Fibroblast of lung (primary cell): ENCODE results near the gene ZDHHC11.

Experiments used
- EZH2 ChIP-seq: IDR thresholded peaks from 2 replicates; pipeline ENCODE4 v1.5.1; 2012; ENCODE audit warnings: low read length, control low read depth, mild to moderate bottlenecking; ENCODE audit errors: missing control alignments
- TF ChIP-seq, protein P1 (sequence below), 2 donors: IDR thresholded peaks in 1 of 2; conservative IDR thresholded peaks in 1 of 2; 1 replicate in 1 of 2; 2 replicates in 1 of 2; pipeline ENCODE4 v1.5.1; 2011 to 2012; ENCODE audit warnings: low read length in 2 of 2, control low read depth in 1 of 2, inconsistent platforms in 1 of 2, low read depth in 1 of 2, mild to moderate bottlenecking in 1 of 2

DNA sequence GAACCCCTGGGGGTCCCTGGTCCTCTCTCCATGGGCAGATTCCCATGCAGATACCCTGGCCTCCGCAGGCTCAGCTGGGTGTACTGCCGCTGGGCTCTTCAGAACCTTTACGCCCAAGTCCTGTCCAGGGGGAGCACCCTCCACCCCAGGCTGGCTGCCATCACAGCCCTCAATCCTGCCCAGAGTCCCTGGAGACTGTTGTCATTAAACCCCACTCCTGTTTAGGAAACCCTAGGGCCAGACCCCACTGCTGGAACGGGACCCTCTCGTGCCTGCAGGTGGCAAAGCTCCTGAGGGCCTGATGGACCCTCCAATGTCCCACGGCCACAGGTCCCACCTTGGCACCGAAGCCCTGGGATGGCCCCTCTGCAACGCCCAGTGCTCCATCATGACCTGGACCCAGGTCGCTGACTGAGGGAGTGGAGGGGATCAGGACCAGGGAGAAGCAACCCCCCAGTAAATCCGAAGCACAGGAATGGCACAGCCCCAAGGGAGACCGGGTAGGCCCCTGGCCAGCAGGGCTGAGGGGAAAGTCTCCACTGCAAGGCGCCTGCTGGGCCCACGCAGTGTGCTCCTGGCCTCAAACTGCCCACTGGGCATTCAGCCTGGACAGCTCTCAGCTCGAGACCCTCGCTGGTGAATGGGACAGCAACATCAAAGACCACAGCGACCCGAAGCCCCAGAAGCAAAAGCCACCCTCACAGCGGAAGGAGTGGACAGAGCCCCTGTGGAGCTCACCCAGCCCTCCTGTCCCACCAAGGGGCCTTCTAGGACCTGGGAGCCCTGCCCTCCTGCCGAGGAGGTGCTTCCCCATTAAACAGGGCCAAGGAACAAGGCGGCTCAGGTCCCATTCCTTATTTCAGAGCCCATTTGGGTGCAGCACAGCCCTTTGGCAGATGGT lies 74.6 kb downstream of the ZDHHC11 start:
- TF ChIP-seq, protein P1, sequence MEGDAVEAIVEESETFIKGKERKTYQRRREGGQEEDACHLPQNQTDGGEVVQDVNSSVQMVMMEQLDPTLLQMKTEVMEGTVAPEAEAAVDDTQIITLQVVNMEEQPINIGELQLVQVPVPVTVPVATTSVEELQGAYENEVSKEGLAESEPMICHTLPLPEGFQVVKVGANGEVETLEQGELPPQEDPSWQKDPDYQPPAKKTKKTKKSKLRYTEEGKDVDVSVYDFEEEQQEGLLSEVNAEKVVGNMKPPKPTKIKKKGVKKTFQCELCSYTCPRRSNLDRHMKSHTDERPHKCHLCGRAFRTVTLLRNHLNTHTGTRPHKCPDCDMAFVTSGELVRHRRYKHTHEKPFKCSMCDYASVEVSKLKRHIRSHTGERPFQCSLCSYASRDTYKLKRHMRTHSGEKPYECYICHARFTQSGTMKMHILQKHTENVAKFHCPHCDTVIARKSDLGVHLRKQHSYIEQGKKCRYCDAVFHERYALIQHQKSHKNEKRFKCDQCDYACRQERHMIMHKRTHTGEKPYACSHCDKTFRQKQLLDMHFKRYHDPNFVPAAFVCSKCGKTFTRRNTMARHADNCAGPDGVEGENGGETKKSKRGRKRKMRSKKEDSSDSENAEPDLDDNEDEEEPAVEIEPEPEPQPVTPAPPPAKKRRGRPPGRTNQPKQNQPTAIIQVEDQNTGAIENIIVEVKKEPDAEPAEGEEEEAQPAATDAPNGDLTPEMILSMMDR (conservative IDR thresholded peaks at IDR 0.05 in 1 of 2, IDR thresholded peaks at IDR 0.05 in 1 of 2; ENCODE audit: low read depth in 1 of 2, low read length in 2 of 2) = no peak
- no peak for TF ChIP-seq EZH2
